B cell (primary cell): Measurements from ENCODE around the gene MAIP1.

ENCODE experiments used
- EZH2 ChIP-seq: IDR thresholded peaks from 2 replicates; pipeline ENCODE4 v1.6.1; 2012; ENCODE audit warnings: borderline replicate concordance, low read depth, mild to moderate bottlenecking, moderate library complexity, low read length; ENCODE audit not compliant: insufficient read depth, poor library complexity, severe bottlenecking
- TF ChIP-seq, protein P1 (sequence below): fragments of 200-600 bp; IDR thresholded peaks from one replicate; pipeline ENCODE4 v1.8.0; 2022; ENCODE audit warnings: antibody characterized with exemption, mild to moderate bottlenecking

DNA sequence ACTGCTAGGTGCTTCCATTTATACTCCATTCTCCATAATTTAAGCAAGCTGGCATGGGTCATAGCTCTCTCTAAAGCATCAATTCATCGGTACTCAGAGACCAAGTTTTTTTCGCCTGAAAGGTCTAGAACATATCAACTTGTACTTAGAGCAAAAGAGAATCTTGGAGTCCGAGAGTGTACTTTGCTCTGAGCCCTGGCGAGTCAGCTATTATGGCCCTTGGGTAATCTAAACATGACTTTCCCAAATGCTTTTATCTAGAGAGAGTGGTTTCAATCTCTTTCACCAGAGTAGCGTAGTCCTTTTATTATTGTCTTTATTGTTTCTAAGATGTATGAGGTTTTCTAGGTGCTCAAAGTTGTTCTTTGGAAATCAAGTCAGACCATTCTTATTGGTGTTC, 34.4 kb downstream of the MAIP1 start:
- TF ChIP-seq, protein P1, sequence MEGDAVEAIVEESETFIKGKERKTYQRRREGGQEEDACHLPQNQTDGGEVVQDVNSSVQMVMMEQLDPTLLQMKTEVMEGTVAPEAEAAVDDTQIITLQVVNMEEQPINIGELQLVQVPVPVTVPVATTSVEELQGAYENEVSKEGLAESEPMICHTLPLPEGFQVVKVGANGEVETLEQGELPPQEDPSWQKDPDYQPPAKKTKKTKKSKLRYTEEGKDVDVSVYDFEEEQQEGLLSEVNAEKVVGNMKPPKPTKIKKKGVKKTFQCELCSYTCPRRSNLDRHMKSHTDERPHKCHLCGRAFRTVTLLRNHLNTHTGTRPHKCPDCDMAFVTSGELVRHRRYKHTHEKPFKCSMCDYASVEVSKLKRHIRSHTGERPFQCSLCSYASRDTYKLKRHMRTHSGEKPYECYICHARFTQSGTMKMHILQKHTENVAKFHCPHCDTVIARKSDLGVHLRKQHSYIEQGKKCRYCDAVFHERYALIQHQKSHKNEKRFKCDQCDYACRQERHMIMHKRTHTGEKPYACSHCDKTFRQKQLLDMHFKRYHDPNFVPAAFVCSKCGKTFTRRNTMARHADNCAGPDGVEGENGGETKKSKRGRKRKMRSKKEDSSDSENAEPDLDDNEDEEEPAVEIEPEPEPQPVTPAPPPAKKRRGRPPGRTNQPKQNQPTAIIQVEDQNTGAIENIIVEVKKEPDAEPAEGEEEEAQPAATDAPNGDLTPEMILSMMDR: no peak
- TF ChIP-seq EZH2: no peak
